ENCODE measurements around the gene TRIM29. TPM values are rescaled to one million over a fixed set of nuclear protein-coding genes. Genes with fewer than 3 reads are reported as not detected.
"Not testable (repeated sequence)": the region's sequence is repeated elsewhere in the genome, so short reads cannot be mapped to it uniquely, and the experiment has no call there.

TRIM29 gene
- total RNA-seq, 4 donors from 2014 or later = 1.3 to 5.7 (median 3.0) TPM

DNA sequence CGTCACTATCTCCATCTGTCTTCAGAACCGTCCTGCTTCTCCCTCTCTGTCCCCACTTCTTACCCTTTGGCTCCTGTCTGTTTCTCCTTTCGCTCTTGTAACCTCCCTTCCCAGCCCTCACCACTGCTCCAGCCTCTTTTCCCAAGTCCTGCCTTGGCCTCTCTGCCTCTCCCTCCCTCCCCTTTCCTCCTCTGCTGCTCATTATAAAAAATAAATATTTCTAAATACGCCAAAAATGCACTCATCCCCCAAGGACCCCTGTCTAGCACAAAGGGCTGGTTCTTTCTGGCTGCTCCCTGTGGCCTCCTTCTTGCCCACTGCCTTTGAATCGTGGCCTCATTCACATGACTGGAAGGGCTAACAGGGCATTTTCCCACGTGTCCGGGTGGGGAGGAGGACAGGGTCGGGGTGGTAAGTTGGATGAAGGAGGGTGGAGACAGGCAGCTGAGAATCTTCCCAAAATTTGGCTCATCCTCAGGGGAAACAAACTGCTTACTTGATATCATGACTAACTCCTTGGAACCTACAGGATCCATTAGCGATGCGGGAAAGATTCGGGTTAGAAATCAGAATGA, 46.5 kb upstream of the TRIM29 start:
- ATAC-seq (ENCODE audit: low FRiP score) (no peak), DNase-seq (ENCODE audit: low spot score) (peak; percentile 21)
- TF ChIP-seq, protein P1, sequence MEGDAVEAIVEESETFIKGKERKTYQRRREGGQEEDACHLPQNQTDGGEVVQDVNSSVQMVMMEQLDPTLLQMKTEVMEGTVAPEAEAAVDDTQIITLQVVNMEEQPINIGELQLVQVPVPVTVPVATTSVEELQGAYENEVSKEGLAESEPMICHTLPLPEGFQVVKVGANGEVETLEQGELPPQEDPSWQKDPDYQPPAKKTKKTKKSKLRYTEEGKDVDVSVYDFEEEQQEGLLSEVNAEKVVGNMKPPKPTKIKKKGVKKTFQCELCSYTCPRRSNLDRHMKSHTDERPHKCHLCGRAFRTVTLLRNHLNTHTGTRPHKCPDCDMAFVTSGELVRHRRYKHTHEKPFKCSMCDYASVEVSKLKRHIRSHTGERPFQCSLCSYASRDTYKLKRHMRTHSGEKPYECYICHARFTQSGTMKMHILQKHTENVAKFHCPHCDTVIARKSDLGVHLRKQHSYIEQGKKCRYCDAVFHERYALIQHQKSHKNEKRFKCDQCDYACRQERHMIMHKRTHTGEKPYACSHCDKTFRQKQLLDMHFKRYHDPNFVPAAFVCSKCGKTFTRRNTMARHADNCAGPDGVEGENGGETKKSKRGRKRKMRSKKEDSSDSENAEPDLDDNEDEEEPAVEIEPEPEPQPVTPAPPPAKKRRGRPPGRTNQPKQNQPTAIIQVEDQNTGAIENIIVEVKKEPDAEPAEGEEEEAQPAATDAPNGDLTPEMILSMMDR (IDR thresholded peaks at IDR 0.05) = no peak

DNA sequence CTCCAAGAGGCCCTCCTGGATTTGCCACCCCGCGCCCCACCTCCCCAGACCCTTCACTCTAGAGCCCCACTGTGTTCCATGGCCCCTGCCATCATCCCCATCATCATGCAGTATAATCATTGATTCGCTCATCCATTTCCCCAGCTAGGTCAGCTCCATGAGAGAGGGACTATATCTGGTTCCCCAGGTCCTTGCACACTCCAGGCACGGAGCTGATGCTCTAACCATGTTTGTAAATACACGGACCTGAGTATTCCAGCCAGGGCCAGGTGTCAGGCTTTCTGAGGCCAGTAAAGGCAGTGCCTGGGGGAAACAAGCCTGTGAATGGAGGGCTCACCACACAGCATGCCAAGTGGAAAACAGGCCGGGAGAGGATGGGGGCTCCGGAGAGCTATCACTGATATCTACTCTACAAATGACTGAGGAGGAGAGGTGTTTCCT, 45.8 kb upstream of the TRIM29 start:
- TF ChIP-seq, protein P1 (IDR thresholded peaks at IDR 0.05) = no peak

DNA sequence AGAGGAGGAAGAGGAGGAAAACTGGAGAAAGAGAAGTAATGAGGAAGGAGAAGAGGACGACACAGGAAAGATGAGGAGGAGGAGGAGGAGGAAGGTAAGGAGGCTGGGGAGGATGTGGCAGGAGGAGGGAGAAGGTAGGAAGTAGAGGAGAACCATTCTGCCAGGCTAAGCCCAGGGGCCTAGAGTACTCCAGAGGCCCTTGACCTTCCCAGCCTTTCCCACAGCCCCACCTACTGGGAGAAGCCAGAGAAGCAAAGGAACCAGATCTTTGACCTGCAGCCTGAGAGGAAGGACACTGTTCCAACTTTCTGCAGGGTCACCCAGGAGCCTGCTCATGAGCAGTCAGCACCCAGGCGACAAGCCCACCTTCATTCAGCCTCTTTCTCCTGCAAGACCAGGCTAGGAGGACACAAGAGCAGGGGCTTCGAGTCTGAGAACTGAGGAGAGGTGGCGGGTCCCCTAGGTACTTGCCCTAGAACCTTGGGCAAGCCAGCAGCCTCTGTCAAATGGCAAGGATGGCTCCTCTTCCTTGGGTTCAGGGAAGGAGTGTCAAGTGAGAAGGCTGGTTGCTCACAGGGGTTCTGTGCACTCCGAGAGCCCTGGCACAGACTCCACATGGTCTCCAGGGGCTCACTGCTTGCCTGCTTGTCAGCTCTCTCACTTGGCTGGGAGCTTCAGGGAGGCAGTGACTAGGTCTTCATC, 45.0 kb upstream of the TRIM29 start:
- ATAC-seq (ENCODE audit: low FRiP score) = no peak
- TF ChIP-seq, protein P1 (IDR thresholded peaks at IDR 0.05) = no peak
- DNase-seq (ENCODE audit: low spot score) = peak; percentile 22

More for the DNA sequence above, 45.8 kb upstream of the TRIM29 start:
- ATAC-seq (ENCODE audit: low FRiP score) = no peak
- peak; percentile 21 for DNase-seq (ENCODE audit: low spot score)

DNA sequence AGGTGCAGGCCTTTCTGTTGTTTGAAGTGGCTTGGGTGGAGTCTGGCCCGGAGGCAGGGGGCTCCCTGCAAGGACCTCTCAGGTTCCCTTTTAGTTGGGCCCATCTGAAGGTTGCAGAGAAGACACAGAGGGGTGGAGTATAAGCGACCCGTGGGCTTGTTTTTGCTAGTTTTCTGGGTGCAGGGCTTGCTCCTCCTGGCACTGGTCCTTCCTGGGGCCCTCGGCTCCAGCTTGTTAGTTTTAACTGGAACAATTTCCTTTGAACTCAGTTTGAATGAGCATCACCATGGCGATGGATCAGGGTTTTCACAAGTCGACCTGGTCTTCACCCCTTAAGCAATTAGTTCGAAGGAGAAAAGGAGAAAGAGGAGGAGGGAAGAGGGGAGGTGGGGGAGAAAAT, 44.5 kb upstream of the TRIM29 start:
- DNase-seq (ENCODE audit: low spot score) (peak; percentile 9), ATAC-seq (ENCODE audit: low FRiP score) (no peak)
- TF ChIP-seq, protein P1 (IDR thresholded peaks at IDR 0.05) = no peak

DNA sequence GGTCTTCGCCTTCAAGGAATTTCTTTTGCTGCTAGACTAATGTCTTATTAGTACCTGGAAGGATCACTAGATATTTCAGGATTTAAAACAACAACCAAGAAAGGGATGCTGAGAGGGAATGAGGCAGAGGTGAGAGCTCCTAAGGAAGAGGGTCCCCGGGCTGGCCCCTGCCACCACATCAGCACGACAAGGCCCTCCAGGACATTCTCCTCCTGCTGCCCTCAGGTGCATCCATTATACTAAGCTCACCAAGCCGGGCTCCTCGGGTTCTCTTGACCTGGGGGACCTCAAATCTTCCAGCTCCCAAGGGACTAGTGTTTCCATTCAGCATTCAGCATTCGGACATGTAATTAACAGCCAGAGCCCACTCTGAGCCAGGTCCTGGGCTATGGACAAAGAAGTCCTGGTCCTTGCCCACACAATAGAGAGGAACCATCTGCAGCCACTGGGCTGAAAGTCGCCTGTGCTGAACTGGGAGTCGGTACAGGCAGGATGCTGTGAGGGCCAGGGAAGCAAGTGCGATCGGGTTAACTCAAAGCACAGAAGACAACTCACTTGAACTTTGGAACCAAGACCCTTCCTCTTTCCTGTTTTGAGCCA, 43.6 kb upstream of the TRIM29 start:
- DNase-seq (ENCODE audit: low spot score) = peak; percentile 6

DNA sequence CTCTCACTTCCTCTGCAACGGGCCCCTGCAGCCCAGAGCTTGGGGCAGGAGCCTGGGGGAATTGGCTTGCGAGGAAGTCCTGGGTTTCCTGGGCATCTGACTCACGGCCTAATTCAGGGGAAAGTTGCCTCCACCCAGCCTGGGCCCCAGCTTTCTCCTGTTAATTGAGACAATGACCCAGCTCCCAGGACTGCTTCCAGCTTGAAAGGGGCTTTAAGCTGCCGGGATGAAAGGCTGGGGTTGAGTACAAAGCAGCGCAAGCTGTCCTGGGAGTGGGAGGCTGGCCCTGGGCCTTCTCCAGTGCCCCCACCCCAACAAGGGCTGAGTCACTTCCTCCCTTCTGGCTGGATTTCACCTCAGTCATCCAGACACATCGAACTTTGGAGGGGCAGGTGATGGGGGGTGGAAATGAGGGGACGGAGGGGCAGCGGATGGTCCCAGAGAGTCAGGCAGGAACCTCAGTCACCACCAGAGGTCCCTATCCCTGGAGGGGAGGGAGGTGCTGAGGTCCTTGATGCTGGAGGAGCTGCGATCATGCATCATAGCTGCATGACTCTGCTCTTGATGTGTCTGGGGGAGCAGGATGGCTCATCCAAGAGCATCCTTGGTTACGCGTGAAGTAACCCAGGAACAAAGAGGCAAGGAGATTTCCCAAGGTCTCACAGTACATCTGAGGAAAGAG, 42.8 kb upstream of the TRIM29 start:
- ATAC-seq (ENCODE audit: low FRiP score) = peak; percentile 34
- DNase-seq (ENCODE audit: low spot score) = peak; percentile 26
- TF ChIP-seq, protein P1 (IDR thresholded peaks at IDR 0.05) = no peak

More for the DNA sequence above, 43.6 kb upstream of the TRIM29 start:
- ATAC-seq (ENCODE audit: low FRiP score) = no peak
- TF ChIP-seq, protein P1 (IDR thresholded peaks at IDR 0.05) = no peak

DNA sequence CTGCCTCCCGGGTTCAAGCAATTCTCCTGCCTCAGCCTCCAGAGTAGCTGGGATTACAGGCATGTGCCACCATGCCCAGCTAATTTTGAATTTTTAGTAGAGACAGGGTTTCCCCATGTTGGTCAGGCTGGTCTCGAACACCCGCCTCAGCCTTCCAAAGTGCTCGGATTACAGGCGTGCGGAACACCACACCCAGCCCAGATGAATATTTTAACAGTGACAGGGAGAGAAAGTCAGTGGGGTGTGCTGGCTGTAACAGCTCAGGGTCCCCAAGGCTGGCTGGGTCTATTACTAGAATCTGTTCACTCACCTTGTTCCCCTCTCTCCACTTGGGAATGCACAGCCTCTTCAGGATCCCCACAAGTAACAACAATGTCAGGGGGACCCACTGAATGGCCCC, 42.1 kb upstream of the TRIM29 start:
- DNase-seq (ENCODE audit: low spot score) = peak; percentile 7
- not testable (repeated sequence) for ATAC-seq (ENCODE audit: low FRiP score)

Measured in omental fat pad (tissue), 4 donors.